HL-60 (cell line): ENCODE measurements around the gene PARPBP.

Experiments used
- TF ChIP-seq, protein P1 (sequence below): IDR thresholded peaks from one replicate; pipeline ENCODE4 v1.5.1; 2011; ENCODE audit warnings: low read length, control low read depth, inconsistent platforms; ENCODE audit not compliant: insufficient read depth
- TF ChIP-seq, protein P2 (sequence below): IDR thresholded peaks from 2 replicates; pipeline ENCODE4 v1.6.1; 2012; ENCODE audit warnings: low read depth; ENCODE audit not compliant: insufficient replicate concordance

DNA sequence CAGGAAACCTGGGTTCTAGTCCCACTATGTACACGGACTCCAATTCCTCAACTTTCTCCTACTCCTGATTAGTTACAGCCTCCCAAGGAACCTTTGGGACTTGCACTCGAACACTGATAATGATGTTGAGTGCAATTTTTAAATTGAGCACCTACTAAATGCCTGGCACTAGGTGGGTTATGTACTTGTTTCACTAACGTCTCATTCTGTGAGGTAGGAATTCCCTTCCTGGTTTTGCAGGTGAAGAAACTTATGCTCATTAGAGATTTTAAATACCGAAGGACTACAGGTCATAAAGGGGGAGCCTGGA lies 536 bp downstream of the PARPBP start:
- TF ChIP-seq, protein P1, sequence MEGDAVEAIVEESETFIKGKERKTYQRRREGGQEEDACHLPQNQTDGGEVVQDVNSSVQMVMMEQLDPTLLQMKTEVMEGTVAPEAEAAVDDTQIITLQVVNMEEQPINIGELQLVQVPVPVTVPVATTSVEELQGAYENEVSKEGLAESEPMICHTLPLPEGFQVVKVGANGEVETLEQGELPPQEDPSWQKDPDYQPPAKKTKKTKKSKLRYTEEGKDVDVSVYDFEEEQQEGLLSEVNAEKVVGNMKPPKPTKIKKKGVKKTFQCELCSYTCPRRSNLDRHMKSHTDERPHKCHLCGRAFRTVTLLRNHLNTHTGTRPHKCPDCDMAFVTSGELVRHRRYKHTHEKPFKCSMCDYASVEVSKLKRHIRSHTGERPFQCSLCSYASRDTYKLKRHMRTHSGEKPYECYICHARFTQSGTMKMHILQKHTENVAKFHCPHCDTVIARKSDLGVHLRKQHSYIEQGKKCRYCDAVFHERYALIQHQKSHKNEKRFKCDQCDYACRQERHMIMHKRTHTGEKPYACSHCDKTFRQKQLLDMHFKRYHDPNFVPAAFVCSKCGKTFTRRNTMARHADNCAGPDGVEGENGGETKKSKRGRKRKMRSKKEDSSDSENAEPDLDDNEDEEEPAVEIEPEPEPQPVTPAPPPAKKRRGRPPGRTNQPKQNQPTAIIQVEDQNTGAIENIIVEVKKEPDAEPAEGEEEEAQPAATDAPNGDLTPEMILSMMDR, result no peak
- TF ChIP-seq, protein P2, sequence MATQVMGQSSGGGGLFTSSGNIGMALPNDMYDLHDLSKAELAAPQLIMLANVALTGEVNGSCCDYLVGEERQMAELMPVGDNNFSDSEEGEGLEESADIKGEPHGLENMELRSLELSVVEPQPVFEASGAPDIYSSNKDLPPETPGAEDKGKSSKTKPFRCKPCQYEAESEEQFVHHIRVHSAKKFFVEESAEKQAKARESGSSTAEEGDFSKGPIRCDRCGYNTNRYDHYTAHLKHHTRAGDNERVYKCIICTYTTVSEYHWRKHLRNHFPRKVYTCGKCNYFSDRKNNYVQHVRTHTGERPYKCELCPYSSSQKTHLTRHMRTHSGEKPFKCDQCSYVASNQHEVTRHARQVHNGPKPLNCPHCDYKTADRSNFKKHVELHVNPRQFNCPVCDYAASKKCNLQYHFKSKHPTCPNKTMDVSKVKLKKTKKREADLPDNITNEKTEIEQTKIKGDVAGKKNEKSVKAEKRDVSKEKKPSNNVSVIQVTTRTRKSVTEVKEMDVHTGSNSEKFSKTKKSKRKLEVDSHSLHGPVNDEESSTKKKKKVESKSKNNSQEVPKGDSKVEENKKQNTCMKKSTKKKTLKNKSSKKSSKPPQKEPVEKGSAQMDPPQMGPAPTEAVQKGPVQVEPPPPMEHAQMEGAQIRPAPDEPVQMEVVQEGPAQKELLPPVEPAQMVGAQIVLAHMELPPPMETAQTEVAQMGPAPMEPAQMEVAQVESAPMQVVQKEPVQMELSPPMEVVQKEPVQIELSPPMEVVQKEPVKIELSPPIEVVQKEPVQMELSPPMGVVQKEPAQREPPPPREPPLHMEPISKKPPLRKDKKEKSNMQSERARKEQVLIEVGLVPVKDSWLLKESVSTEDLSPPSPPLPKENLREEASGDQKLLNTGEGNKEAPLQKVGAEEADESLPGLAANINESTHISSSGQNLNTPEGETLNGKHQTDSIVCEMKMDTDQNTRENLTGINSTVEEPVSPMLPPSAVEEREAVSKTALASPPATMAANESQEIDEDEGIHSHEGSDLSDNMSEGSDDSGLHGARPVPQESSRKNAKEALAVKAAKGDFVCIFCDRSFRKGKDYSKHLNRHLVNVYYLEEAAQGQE, result no peak
